Suprapubic skin (tissue), 4 donors: ENCODE results near the gene LMBR1. TPM values are rescaled to one million over a fixed set of nuclear protein-coding genes. Genes with fewer than 3 reads are reported as not detected.
"Not testable (repeated sequence)": the region's sequence is repeated elsewhere in the genome, so short reads cannot be mapped to it uniquely, and the experiment has no call there.

Experiments
- DNase-seq, 2 donors: peaks; one replicate each; pipeline ENCODE4 v3.0.0-alpha.2; 2019; ENCODE audit warnings: low spot score in 2 of 2
- H3K27ac ChIP-seq: fragments of 200-600 bp; sonication (generic); one replicate; pipeline ENCODE4 v1.5.1; 2019
- H3K27me3 ChIP-seq: fragments of 200-600 bp; sonication (generic); one replicate; pipeline ENCODE4 v1.5.1; 2019
- H3K36me3 ChIP-seq: fragments of 200-600 bp; sonication (generic); one replicate; pipeline ENCODE4 v1.5.1; 2019
- H3K4me1 ChIP-seq: fragments of 200-600 bp; sonication (generic); one replicate; pipeline ENCODE4 v1.5.1; 2019
- H3K4me3 ChIP-seq: fragments of 200-600 bp; sonication (generic); one replicate; pipeline ENCODE4 v1.5.1; 2019; ENCODE audit warnings: mild to moderate bottlenecking
- H3K9me3 ChIP-seq: fragments of 200-600 bp; sonication (generic); one replicate; pipeline ENCODE4 v1.5.1; 2019
- EP300 ChIP-seq: sonication (generic); formaldehyde crosslinking; IDR thresholded peaks from one replicate; pipeline ENCODE4 v1.6.1; 2017; ENCODE audit warnings: antibody characterized with exemption
- POLR2A ChIP-seq, 2 donors: fragments of 450-650 bp; IDR thresholded peaks; one replicate each; pipeline ENCODE4 v1.6.1; 2017; ENCODE audit warnings: antibody characterized with exemption in 2 of 2, mild to moderate bottlenecking in 2 of 2, moderate library complexity in 2 of 2
- POLR2AphosphoS5 ChIP-seq, 3 donors: sonication (generic); formaldehyde crosslinking; IDR thresholded peaks; one replicate each; pipeline ENCODE4 v1.6.1; 2017; ENCODE audit warnings: antibody characterized with exemption in 3 of 3
- WGBS: methylation state at CpG from one replicate; pipeline ENCODE4 v1.1.5; 2018; 5-methylcytosine and 5-hydroxymethylcytosine counted together
- total RNA-seq, 4 donors: library from RNA; depleted of rRNA; stranded (reverse); fragments of >200 nt; gene quantifications; one replicate each; pipeline ENCODE4 v1.1.0, GENCODE V29; 2016
- TF ChIP-seq, protein P1 (sequence below), 2 donors: fragments of 200-600 bp in 1 of 2; fragments of 450-650 bp in 1 of 2; sonication (generic) in 1 of 2; IDR thresholded peaks; one replicate each; pipeline ENCODE4 v1.5.1; 2016 to 2019; ENCODE audit warnings: antibody characterized with exemption in 2 of 2, mild to moderate bottlenecking in 1 of 2, moderate library complexity in 1 of 2

The LMBR1 gene
- total RNA-seq, 4 donors from 2014 or later = 48.7 to 104 (median 59.1) TPM

GRCh38 chr7:156935250-156935649 lies 42.3 kb upstream of the LMBR1 start:
- no peaks in the 10 kb centered on the region for H3K4me1 ChIP-seq
- TF ChIP-seq POLR2AphosphoS5 (IDR thresholded peaks at IDR 0.05) (no peak), EP300 (no peak), POLR2A (IDR thresholded peaks at IDR 0.05) (no peak)
- TF ChIP-seq, protein P1, sequence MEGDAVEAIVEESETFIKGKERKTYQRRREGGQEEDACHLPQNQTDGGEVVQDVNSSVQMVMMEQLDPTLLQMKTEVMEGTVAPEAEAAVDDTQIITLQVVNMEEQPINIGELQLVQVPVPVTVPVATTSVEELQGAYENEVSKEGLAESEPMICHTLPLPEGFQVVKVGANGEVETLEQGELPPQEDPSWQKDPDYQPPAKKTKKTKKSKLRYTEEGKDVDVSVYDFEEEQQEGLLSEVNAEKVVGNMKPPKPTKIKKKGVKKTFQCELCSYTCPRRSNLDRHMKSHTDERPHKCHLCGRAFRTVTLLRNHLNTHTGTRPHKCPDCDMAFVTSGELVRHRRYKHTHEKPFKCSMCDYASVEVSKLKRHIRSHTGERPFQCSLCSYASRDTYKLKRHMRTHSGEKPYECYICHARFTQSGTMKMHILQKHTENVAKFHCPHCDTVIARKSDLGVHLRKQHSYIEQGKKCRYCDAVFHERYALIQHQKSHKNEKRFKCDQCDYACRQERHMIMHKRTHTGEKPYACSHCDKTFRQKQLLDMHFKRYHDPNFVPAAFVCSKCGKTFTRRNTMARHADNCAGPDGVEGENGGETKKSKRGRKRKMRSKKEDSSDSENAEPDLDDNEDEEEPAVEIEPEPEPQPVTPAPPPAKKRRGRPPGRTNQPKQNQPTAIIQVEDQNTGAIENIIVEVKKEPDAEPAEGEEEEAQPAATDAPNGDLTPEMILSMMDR (IDR thresholded peaks at IDR 0.05) = no peak
- no peak overlapping the region for H3K27ac ChIP-seq
- no peaks in the 10 kb centered on the region for H3K9me3 ChIP-seq
- H3K27me3 ChIP-seq = peaks cover 14% of the 10 kb centered on the region
- H3K36me3 ChIP-seq = no peaks in the 10 kb centered on the region
- H3K4me3 ChIP-seq = no peak overlapping the region
- no peak for DNase-seq
- 83% methylated on average over 7 of the region's 7 CpGs for WGBS

- DNase-seq = no peak
- H3K9me3 ChIP-seq = no peaks in the 10 kb centered on the region
- TF ChIP-seq POLR2AphosphoS5 (IDR thresholded peaks at IDR 0.05) (no peak), EP300 (no peak)
- TF ChIP-seq, protein P1 (IDR thresholded peaks at IDR 0.05) = no peak
- 26% methylated on average over 7 of the region's 7 CpGs for WGBS
- no peaks in the 10 kb centered on the region for H3K36me3 ChIP-seq
- no peak overlapping the region for H3K27ac ChIP-seq
- H3K4me1 ChIP-seq = no peaks in the 10 kb centered on the region
- H3K27me3 ChIP-seq = peaks cover 18% of the 10 kb centered on the region
- no peak overlapping the region for H3K4me3 ChIP-seq
Observed at GRCh38 chr7:156932006-156932405, 39.0 kb upstream of the LMBR1 start.

DNA sequence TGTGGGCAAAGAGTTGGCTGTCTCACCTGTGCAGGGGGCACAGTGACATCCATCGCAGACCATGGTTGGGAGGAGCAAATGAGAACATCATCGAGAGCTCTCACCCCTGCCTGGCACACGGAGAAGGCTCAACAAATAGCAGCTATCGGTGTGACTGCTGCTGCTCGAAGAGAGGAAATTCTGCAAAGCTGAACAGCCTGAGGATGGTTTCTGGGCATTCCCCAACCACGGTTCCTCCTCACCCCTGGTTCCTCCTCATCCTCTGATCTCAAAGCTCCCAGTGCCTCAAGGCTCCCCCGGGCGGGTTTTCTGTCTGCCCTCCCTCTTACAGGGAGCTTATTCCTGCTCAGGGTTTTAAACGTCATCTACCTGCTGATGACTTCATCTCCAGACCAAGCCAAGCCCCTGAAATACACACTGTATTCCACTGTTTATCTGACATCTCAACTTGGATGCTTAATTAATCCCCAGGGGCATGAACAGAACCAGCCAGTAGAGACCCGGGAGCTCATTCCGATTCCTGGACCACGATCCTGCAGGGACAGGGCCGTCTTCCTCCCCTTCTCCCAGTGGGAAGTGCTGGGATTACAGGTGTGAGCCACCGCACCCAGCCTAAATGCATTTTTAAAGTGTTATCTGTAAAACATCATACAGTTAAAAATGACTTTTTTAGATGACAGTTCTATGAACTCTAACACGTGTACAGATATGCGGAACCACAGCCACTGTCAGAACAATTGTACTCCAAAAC lies 37.0 kb upstream of the LMBR1 start:
- Histone ChIP-seq H3K27me3 (peaks cover 18% of the 10 kb centered on the region), H3K4me1 (no peaks in the 10 kb centered on the region), H3K36me3 (no peaks in the 10 kb centered on the region), H3K9me3 (no peaks in the 10 kb centered on the region), H3K27ac (no peak overlapping the region), H3K4me3 (no peak overlapping the region)
- WGBS = 42% methylated on average over 13 of the region's 16 CpGs
- TF ChIP-seq EP300 (no peak), POLR2A (IDR thresholded peaks at IDR 0.05) (no peak), POLR2AphosphoS5 (IDR thresholded peaks at IDR 0.05) (no peak)
- TF ChIP-seq, protein P1 (IDR thresholded peaks at IDR 0.05) = no peak
- DNase-seq = no peak

GRCh38 chr7:156928406-156928747 lies 35.4 kb upstream of the LMBR1 start:
- Histone ChIP-seq H3K9me3 (no peaks in the 10 kb centered on the region), H3K27ac (no peak overlapping the region), H3K4me1 (no peaks in the 10 kb centered on the region), H3K27me3 (peaks cover 14% of the 10 kb centered on the region), H3K4me3 (no peak overlapping the region), H3K36me3 (no peaks in the 10 kb centered on the region)
- DNase-seq = peak in 1 of 2 donors; percentile 55
- 27% methylated on average over 4 of the region's 5 CpGs for WGBS
- TF ChIP-seq EP300 (no peak), POLR2A (IDR thresholded peaks at IDR 0.05) (no peak), POLR2AphosphoS5 (IDR thresholded peaks at IDR 0.05) (no peak)
- TF ChIP-seq, protein P1 (IDR thresholded peaks at IDR 0.05) = no peak

GRCh38 chr7:156927571-156928405 lies 34.8 kb upstream of the LMBR1 start:
- TF ChIP-seq EP300 = no peak
- TF ChIP-seq POLR2A (IDR thresholded peaks at IDR 0.05) = no peak
- TF ChIP-seq, protein P1 (IDR thresholded peaks at IDR 0.05) = no peak
- no peak for TF ChIP-seq POLR2AphosphoS5 (IDR thresholded peaks at IDR 0.05)
- Histone ChIP-seq H3K36me3 (no peaks in the 10 kb centered on the region), H3K27ac (no peak overlapping the region), H3K4me3 (no peak overlapping the region), H3K4me1 (no peaks in the 10 kb centered on the region), H3K9me3 (no peaks in the 10 kb centered on the region), H3K27me3 (peaks cover 14% of the 10 kb centered on the region)
- 33% methylated on average over 17 of the region's 17 CpGs for WGBS
- peak in 1 of 2 donors; percentile 50 for DNase-seq

DNA sequence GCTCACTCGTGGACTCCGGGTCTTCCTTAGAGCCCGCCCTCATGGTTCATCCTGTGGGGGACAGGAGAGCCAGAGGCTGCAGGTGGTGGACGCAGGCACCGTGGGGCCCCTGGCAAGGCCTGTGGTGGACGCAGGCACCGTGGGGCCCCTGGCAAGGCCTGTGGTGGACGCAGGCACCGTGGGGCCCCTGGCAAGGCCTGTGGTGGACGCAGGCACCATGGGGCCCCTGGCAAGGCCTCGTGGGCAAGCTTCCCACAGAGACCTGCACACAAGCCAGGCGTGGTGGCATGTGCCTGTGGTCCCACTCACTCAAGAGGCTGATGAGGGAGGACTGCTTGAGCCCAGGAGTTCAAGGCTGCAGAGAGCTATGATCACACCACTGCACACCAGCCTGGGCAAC lies 32.8 kb upstream of the LMBR1 start:
- not testable (repeated sequence) for H3K36me3 ChIP-seq, H3K4me1 ChIP-seq, H3K9me3 ChIP-seq, H3K4me3 ChIP-seq, DNase-seq, H3K27ac ChIP-seq
- WGBS = 89% methylated on average over 8 of the region's 12 CpGs
- peaks cover 19% of the 10 kb centered on the region for H3K27me3 ChIP-seq

DNA sequence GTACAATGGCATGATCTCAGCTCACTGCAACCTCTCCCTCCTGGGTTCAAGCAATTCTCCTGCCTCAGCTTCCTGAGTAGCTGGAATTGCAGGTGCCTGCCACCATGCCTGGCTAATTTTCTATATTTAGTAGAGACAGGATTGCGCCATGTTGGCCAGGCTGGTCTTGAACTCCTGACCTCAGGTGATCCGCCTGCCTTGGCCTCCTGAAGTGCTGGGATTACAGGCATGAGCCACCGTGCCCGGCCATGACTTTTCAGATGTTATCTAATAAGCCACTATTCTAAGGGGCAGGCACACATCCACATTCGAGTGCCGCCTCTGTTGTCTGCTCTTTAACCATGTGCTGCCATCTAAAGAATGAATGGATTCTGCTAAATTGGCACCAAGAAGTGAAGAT lies 29.3 kb upstream of the LMBR1 start:
- WGBS = 70% methylated on average over 6 of the region's 6 CpGs
- H3K9me3 ChIP-seq, H3K4me3 ChIP-seq, H3K27ac ChIP-seq, H3K36me3 ChIP-seq, DNase-seq, H3K4me1 ChIP-seq: not testable (repeated sequence)
- peaks cover 17% of the 10 kb centered on the region for H3K27me3 ChIP-seq
